Panc1 (cell line): ENCODE measurements around the gene CSTF1.

Experiments
- POLR2AphosphoS5 ChIP-seq: IDR thresholded peaks from 2 replicates; pipeline ENCODE4 v1.6.1; 2012; ENCODE audit warnings: mild to moderate bottlenecking, low read depth, low read length, moderate library complexity
- SIN3A ChIP-seq: IDR thresholded peaks from 2 replicates; pipeline ENCODE4 v1.6.1; 2012; ENCODE audit warnings: low read depth, mild to moderate bottlenecking, low read length, moderate library complexity, borderline replicate concordance; ENCODE audit not compliant: insufficient read depth
- TF ChIP-seq, protein P1 (sequence below): fragments of 450-650 bp; IDR thresholded peaks from 2 replicates; pipeline ENCODE4 v1.5.1; 2017; ENCODE audit warnings: mild to moderate bottlenecking
- TF ChIP-seq, protein P2 (sequence below), 2 experiments: IDR thresholded peaks; 2 replicates each; pipeline ENCODE4 v1.6.1; 2011 to 2012; ENCODE audit warnings: low read depth in 2 of 2, control low read depth in 1 of 2, low read length in 1 of 2, mild to moderate bottlenecking in 1 of 2, moderate library complexity in 1 of 2; ENCODE audit not compliant: insufficient read depth in 1 of 2

DNA sequence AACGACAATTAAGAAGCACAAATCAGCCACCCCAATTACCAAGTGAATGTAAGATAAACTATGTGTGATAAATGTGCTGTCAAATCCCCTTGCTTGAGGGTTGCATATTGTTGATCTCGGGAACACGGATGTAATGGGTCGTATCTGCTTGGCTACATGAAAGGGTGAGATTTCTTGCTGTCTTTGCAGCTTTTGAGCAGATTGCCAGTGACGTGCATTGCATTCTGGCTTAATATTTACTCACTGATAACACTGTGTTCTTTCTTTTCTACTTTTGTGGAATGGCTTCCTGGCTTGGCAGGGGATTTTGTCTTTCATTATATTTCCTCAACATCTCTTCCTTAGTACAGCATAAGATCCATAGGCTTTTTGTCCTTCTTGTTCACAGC is 44.1 kb upstream of the CSTF1 start:
- TF ChIP-seq, protein P1, sequence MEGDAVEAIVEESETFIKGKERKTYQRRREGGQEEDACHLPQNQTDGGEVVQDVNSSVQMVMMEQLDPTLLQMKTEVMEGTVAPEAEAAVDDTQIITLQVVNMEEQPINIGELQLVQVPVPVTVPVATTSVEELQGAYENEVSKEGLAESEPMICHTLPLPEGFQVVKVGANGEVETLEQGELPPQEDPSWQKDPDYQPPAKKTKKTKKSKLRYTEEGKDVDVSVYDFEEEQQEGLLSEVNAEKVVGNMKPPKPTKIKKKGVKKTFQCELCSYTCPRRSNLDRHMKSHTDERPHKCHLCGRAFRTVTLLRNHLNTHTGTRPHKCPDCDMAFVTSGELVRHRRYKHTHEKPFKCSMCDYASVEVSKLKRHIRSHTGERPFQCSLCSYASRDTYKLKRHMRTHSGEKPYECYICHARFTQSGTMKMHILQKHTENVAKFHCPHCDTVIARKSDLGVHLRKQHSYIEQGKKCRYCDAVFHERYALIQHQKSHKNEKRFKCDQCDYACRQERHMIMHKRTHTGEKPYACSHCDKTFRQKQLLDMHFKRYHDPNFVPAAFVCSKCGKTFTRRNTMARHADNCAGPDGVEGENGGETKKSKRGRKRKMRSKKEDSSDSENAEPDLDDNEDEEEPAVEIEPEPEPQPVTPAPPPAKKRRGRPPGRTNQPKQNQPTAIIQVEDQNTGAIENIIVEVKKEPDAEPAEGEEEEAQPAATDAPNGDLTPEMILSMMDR, result no peak
- no peak for TF ChIP-seq POLR2AphosphoS5
- TF ChIP-seq, protein P2, sequence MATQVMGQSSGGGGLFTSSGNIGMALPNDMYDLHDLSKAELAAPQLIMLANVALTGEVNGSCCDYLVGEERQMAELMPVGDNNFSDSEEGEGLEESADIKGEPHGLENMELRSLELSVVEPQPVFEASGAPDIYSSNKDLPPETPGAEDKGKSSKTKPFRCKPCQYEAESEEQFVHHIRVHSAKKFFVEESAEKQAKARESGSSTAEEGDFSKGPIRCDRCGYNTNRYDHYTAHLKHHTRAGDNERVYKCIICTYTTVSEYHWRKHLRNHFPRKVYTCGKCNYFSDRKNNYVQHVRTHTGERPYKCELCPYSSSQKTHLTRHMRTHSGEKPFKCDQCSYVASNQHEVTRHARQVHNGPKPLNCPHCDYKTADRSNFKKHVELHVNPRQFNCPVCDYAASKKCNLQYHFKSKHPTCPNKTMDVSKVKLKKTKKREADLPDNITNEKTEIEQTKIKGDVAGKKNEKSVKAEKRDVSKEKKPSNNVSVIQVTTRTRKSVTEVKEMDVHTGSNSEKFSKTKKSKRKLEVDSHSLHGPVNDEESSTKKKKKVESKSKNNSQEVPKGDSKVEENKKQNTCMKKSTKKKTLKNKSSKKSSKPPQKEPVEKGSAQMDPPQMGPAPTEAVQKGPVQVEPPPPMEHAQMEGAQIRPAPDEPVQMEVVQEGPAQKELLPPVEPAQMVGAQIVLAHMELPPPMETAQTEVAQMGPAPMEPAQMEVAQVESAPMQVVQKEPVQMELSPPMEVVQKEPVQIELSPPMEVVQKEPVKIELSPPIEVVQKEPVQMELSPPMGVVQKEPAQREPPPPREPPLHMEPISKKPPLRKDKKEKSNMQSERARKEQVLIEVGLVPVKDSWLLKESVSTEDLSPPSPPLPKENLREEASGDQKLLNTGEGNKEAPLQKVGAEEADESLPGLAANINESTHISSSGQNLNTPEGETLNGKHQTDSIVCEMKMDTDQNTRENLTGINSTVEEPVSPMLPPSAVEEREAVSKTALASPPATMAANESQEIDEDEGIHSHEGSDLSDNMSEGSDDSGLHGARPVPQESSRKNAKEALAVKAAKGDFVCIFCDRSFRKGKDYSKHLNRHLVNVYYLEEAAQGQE (IDR thresholded peaks at IDR 0.05; ENCODE audit: insufficient read depth in 1 of 2, low read depth in 2 of 2, low read length in 1 of 2), result no peak
- no peak for TF ChIP-seq SIN3A
